Nephron progenitor cell (in vitro differentiated cells): ENCODE results near the gene PARP6.
A peak's percentile ranks its signal among the peaks of the same experiment; 100 is the strongest.

Experiments
- DNase-seq: peaks from one replicate; pipeline ENCODE4 v3.0.0; 2021
- H3K27ac Mint-ChIP-seq: 2 replicates; pipeline ENCODE4 v1.8.0; 2021; ENCODE audit warnings: mild to moderate bottlenecking, moderate library complexity, mixed read lengths
- H3K27me3 Mint-ChIP-seq: 2 replicates; pipeline ENCODE4 v1.8.0; 2021; ENCODE audit warnings: mild to moderate bottlenecking, low read depth, mixed read lengths; ENCODE audit not compliant: poor library complexity
- H3K36me3 Mint-ChIP-seq: 2 replicates; pipeline ENCODE4 v1.8.0; 2021; ENCODE audit warnings: low read depth, mixed read lengths
- H3K4me1 Mint-ChIP-seq: 2 replicates; pipeline ENCODE4 v1.8.0; 2021; ENCODE audit warnings: mixed read lengths
- H3K4me3 Mint-ChIP-seq: 2 replicates; pipeline ENCODE4 v1.8.0; 2021; ENCODE audit warnings: mild to moderate bottlenecking, moderate library complexity, mixed read lengths
- H3K9me3 Mint-ChIP-seq: 2 replicates; pipeline ENCODE4 v1.8.0; 2021; ENCODE audit warnings: mild to moderate bottlenecking, moderate library complexity, mixed read lengths
- TF ChIP-seq, protein P1 (sequence below): fragments of 200-600 bp; sonication (generic); IDR thresholded peaks from 2 replicates; pipeline ENCODE4 v1.5.0; 2021; ENCODE audit warnings: antibody characterized with exemption

PARP6 gene

DNA sequence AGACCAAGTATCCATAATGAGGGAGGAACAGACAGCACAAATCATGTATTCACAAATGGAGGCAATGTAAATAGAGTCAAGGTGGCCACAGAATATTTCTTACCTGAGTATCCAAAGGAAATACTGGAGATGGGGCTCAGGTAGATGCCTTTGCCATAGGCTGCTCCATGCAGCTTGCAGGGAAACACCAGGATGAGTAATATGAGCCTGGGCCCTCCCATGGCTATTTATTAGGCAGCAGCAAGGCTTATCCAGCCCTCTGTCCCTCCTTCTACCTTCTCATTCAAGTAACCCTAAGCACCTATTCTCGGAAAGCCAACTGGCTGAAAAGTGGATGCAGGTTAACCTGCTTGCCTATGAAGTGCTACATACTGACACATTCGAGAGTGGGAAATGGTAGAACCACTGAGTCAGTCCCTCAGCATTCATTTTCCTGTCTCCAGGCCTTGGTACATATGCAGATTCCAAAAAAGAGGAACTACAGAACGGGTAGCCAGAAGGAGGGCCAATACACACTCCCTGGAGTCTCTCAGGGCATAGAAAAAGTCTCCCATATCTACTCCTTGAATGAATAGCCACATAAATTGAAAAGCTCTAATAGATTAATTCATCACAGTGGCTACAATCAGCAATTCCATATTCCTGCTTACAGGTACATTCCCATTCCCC, 23.1 kb downstream of the PARP6 start:
- H3K9me3 Mint-ChIP-seq: no peaks in the 10 kb centered on the region
- H3K4me1 Mint-ChIP-seq: no peaks in the 10 kb centered on the region
- H3K27ac Mint-ChIP-seq: no peak overlapping the region
- DNase-seq: no peak
- TF ChIP-seq, protein P1, sequence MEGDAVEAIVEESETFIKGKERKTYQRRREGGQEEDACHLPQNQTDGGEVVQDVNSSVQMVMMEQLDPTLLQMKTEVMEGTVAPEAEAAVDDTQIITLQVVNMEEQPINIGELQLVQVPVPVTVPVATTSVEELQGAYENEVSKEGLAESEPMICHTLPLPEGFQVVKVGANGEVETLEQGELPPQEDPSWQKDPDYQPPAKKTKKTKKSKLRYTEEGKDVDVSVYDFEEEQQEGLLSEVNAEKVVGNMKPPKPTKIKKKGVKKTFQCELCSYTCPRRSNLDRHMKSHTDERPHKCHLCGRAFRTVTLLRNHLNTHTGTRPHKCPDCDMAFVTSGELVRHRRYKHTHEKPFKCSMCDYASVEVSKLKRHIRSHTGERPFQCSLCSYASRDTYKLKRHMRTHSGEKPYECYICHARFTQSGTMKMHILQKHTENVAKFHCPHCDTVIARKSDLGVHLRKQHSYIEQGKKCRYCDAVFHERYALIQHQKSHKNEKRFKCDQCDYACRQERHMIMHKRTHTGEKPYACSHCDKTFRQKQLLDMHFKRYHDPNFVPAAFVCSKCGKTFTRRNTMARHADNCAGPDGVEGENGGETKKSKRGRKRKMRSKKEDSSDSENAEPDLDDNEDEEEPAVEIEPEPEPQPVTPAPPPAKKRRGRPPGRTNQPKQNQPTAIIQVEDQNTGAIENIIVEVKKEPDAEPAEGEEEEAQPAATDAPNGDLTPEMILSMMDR: no peak
- peaks cover 59% of the 10 kb centered on the region for H3K36me3 Mint-ChIP-seq
- H3K4me3 Mint-ChIP-seq: no peak overlapping the region
- H3K27me3 Mint-ChIP-seq: no peaks in the 10 kb centered on the region

DNA sequence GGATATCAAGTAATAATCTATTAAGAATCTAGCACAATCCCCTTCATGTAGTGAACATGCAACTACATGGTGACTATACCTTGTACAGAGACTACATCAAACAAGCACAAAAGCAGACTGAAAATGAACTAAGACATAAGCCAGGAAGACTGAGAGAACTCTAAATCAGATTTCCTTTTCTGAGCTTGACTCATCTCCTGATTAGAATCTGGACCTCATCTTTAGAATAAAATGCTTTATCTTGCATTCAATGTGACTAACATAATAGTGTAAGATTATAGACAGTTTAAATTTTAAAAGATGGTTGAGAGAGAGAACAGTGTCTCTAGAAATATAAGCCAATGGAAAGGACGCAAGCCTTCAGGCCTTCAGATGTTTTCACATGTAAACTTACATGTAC, 23.8 kb downstream of the PARP6 start:
- H3K4me1 Mint-ChIP-seq: no peaks in the 10 kb centered on the region
- no peaks in the 10 kb centered on the region for H3K27me3 Mint-ChIP-seq
- peaks cover 60% of the 10 kb centered on the region for H3K36me3 Mint-ChIP-seq

DNA sequence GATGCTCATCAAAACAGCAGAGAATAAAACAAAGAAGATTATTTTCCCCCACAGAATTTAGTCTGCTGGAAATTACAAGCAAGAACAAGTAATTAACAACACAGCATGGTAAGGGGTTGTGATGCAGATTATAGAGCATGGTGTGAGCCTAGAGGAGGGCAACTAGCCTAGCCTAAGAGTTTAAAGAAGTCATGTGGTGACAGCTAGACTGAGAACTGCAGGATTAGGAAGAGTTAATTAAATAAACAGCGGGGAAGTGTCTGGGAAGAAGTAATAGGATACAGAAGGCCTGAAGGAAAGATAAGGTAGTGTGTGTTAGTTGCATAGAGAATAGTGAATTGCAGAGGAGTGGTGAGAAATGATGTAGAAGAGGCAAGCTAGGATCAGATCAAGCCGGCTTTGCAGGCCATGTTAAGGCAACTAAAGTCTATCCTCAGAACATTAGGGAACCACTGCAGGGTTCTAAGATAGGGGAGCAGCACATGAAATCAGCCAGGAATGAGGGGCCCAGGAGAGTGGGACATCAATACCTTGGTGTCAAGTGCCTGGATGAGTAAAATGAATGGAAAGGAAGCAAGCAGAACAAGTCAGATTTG, 29.5 kb downstream of the PARP6 start:
- TF ChIP-seq, protein P1: no peak
- H3K36me3 Mint-ChIP-seq: peaks cover 52% of the 10 kb centered on the region

More for the DNA sequence above, 23.8 kb downstream of the PARP6 start:
- no peak for DNase-seq
- Mint-ChIP-seq H3K4me3 (no peak overlapping the region), H3K9me3 (no peaks in the 10 kb centered on the region), H3K27ac (no peak overlapping the region)
- TF ChIP-seq, protein P1: no peak

DNA sequence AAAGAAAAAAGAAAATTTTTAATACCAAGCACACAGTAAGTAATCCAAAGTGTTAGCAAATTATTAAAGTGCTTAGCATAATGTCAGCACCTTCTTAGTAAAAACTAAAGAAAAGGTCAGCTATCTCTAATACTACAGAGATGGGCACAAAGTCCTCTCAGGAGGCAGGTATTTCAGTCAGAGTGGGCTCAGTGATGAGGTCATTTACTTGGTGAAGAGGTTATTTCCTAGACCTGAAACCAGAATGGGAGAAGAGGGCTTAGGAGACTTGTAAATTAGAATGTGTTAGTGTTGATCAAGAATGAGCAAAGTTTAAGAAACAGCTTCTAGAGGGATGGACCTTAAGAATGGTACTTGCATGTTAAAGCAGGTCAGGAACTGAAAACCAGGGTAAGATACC, 32.7 kb downstream of the PARP6 start:
- peaks cover 38% of the 10 kb centered on the region for H3K36me3 Mint-ChIP-seq
- TF ChIP-seq, protein P1: no peak
- peak overlapping the region; percentile 43 for H3K27ac Mint-ChIP-seq
- H3K4me3 Mint-ChIP-seq: no peak overlapping the region
- H3K9me3 Mint-ChIP-seq: no peaks in the 10 kb centered on the region
- no peaks in the 10 kb centered on the region for H3K4me1 Mint-ChIP-seq
- no peak for DNase-seq
- no peaks in the 10 kb centered on the region for H3K27me3 Mint-ChIP-seq

More for the DNA sequence above, 29.5 kb downstream of the PARP6 start:
- Mint-ChIP-seq H3K9me3 (no peaks in the 10 kb centered on the region), H3K27me3 (no peaks in the 10 kb centered on the region), H3K27ac (peak overlapping the region; percentile 12), H3K4me3 (no peak overlapping the region), H3K4me1 (no peaks in the 10 kb centered on the region)
- no peak for DNase-seq

DNA sequence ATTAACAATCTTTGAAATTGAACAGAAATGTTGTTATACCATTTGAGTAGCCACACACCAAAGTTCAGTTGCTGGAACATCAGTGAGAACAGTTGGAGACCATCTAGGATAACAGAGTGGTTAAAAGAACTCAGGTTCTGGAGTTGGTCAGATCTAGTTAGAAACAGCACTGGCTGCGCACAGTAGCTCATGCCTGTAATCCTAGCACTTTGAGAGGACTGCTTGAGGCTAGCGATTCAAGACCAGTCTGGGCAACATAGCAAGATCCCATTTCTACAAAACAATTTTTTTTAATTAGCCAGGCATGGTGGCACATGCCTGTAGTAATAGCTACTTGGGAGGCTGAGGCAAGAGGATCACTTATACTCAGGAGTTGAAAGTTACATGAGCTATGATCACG, 33.8 kb downstream of the PARP6 start:
- no peak for DNase-seq
- H3K27ac Mint-ChIP-seq: no peak overlapping the region

More for the DNA sequence above, 33.8 kb downstream of the PARP6 start:
- Mint-ChIP-seq H3K4me1 (no peaks in the 10 kb centered on the region), H3K9me3 (no peaks in the 10 kb centered on the region), H3K27me3 (no peaks in the 10 kb centered on the region), H3K4me3 (no peak overlapping the region), H3K36me3 (peaks cover 28% of the 10 kb centered on the region)
- TF ChIP-seq, protein P1: no peak
